22Rv1 (cell line): Measurements from ENCODE around the gene ZNF800.

Experiments
- ZFX ChIP-seq: fragments of 450-650 bp; IDR thresholded peaks from 2 replicates; pipeline ENCODE4 v1.6.1; 2017; ENCODE audit warnings: antibody characterized with exemption, borderline replicate concordance
- TF ChIP-seq, protein P1 (sequence below): fragments of 450-650 bp; IDR thresholded peaks from 2 replicates; pipeline ENCODE4 v1.5.1; 2017; ENCODE audit warnings: mild to moderate bottlenecking

DNA sequence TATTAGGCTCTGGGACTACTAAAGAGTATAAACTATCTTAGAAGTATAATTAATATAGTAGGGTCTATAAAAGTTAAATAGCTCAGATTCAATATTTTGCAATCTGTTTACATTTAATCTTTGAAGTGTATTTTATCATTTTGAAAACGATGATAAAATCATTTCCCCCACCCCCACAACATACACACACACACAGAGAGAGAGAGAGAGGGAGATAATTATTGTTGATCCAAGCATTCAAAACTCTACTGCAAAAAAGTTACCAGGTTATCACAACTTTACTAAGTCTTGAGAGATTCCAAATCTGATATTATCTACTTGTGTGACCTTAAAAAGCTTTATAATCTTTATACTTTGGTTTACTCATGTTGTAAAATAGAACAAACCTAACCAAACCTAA lies 14.0 kb downstream of the ZNF800 start:
- TF ChIP-seq, protein P1, sequence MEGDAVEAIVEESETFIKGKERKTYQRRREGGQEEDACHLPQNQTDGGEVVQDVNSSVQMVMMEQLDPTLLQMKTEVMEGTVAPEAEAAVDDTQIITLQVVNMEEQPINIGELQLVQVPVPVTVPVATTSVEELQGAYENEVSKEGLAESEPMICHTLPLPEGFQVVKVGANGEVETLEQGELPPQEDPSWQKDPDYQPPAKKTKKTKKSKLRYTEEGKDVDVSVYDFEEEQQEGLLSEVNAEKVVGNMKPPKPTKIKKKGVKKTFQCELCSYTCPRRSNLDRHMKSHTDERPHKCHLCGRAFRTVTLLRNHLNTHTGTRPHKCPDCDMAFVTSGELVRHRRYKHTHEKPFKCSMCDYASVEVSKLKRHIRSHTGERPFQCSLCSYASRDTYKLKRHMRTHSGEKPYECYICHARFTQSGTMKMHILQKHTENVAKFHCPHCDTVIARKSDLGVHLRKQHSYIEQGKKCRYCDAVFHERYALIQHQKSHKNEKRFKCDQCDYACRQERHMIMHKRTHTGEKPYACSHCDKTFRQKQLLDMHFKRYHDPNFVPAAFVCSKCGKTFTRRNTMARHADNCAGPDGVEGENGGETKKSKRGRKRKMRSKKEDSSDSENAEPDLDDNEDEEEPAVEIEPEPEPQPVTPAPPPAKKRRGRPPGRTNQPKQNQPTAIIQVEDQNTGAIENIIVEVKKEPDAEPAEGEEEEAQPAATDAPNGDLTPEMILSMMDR: no peak
- no peak for TF ChIP-seq ZFX
